ENCODE data around the gene NPAS2.

NPAS2 gene

DNA sequence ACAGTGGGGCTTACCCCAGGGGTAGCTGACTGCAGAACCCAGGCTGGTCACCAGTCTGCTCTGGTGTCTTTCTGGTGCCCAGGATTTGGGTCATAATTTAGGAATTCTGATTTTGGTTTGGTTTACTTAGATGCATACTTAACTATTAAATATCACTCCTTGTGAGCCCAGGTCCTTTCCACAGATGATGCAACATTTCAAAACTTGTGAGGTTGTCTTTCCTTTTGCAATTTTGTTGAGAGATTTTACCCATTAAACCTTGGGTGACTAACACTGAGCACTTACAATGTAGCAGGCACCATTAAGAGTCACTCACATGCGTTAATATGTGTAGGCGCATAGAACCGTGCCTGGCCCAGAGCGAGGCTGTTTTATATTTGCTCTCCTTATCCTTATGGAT lies 120.3 kb downstream of the NPAS2 start:
- Histone ChIP-seq H3K9me3 (replicated peaks; ENCODE audit: insufficient read depth, low read length) (no peaks in the 10 kb centered on the region), H2AFZ (ENCODE audit: low read length) (no peak overlapping the region), H3K79me2 (ENCODE audit: low read length) (no peaks in the 10 kb centered on the region), H3K27me3 (replicated peaks; ENCODE audit: insufficient read depth, low read length) (no peaks in the 10 kb centered on the region), H3K9me2 (replicated peaks; ENCODE audit: insufficient read depth, low read length) (no peaks in the 10 kb centered on the region), H3K4me3 (ENCODE audit: low read length) (no peak overlapping the region), H3K9ac (ENCODE audit: low read length) (no peak overlapping the region), H3K27ac (ENCODE audit: low read length) (no peak overlapping the region), H3K4me2 (ENCODE audit: low read depth, low read length) (no peak overlapping the region), H3K36me3 (replicated peaks; ENCODE audit: insufficient read depth, low read length) (no peaks in the 10 kb centered on the region), H3F3A (ENCODE audit: insufficient read depth, low read length) (no peaks in the 10 kb centered on the region), H4K20me1 (ENCODE audit: insufficient read depth, low read length) (no peaks in the 10 kb centered on the region), H3K4me1 (ENCODE audit: low read length) (no peaks in the 10 kb centered on the region)
- TF ChIP-seq EZH2phosphoT487 (IDR thresholded peaks at IDR 0.05; ENCODE audit: low read length) (no peak), EZH2 (optimal IDR thresholded peaks at IDR 0.05; ENCODE audit: low read depth, low read length) (no peak)
- TF ChIP-seq, protein P1, sequence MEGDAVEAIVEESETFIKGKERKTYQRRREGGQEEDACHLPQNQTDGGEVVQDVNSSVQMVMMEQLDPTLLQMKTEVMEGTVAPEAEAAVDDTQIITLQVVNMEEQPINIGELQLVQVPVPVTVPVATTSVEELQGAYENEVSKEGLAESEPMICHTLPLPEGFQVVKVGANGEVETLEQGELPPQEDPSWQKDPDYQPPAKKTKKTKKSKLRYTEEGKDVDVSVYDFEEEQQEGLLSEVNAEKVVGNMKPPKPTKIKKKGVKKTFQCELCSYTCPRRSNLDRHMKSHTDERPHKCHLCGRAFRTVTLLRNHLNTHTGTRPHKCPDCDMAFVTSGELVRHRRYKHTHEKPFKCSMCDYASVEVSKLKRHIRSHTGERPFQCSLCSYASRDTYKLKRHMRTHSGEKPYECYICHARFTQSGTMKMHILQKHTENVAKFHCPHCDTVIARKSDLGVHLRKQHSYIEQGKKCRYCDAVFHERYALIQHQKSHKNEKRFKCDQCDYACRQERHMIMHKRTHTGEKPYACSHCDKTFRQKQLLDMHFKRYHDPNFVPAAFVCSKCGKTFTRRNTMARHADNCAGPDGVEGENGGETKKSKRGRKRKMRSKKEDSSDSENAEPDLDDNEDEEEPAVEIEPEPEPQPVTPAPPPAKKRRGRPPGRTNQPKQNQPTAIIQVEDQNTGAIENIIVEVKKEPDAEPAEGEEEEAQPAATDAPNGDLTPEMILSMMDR (IDR thresholded peaks at IDR 0.05; ENCODE audit: low read length): no peak
- no peak for DNase-seq

DNA sequence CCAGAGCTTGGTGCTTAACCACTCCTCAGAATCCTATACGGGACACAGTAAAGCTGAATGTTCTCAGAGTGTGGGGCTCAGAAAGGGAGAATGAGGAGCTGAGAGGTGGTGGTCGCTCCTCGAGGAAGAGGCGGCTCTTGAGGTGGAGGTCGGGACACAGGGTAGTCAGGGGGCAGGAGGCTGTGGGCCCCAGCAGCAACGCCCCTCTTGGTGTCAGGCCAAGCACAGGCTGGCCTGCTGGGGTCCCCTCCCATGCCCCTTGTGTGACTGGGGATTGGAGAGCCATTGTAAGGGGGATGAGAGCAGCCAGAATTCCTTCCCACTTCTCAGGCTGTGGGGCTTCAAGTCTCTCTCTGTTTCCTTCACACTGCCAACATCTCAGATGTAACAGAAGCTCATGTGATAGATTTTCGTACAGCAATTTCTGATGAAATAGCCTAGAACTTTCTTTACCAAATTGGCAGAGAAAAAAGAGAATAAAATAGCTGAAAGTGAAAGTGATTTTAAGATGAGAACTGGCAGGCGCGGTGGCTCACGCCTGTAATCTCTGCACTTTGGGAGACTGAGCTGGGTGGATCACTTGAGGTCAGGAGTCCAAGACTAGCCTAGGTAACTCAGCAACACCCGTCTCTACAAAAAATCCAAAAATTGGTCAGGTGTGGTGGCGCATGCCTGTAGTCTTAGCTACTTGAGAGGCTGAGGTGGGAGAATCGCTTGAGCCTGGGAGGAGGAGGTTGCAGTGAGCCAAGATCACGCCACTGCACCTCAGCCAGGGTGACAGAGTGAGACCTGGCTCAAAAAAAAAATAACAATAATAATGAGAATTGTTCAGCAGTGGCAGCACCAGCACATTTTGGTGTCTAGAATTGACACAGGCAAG lies 121.1 kb downstream of the NPAS2 start:
- Histone ChIP-seq H3K9me2 (replicated peaks; ENCODE audit: insufficient read depth, low read length) (no peaks in the 10 kb centered on the region), H3K9ac (ENCODE audit: low read length) (no peak overlapping the region), H3K36me3 (replicated peaks; ENCODE audit: insufficient read depth, low read length) (no peaks in the 10 kb centered on the region), H4K20me1 (ENCODE audit: insufficient read depth, low read length) (no peaks in the 10 kb centered on the region), H3K4me1 (ENCODE audit: low read length) (no peaks in the 10 kb centered on the region), H3K79me2 (ENCODE audit: low read length) (no peaks in the 10 kb centered on the region), H3K4me2 (ENCODE audit: low read depth, low read length) (no peak overlapping the region), H3K27ac (ENCODE audit: low read length) (no peak overlapping the region), H2AFZ (ENCODE audit: low read length) (no peak overlapping the region), H3K4me3 (ENCODE audit: low read length) (no peak overlapping the region), H3K27me3 (replicated peaks; ENCODE audit: insufficient read depth, low read length) (no peaks in the 10 kb centered on the region), H3K9me3 (replicated peaks; ENCODE audit: insufficient read depth, low read length) (no peaks in the 10 kb centered on the region), H3F3A (ENCODE audit: insufficient read depth, low read length) (no peaks in the 10 kb centered on the region)
- DNase-seq: no peak
- TF ChIP-seq, protein P1 (IDR thresholded peaks at IDR 0.05; ENCODE audit: low read length): no peak
- TF ChIP-seq EZH2 (optimal IDR thresholded peaks at IDR 0.05; ENCODE audit: low read depth, low read length) (no peak), EZH2phosphoT487 (IDR thresholded peaks at IDR 0.05; ENCODE audit: low read length) (no peak)

DNA sequence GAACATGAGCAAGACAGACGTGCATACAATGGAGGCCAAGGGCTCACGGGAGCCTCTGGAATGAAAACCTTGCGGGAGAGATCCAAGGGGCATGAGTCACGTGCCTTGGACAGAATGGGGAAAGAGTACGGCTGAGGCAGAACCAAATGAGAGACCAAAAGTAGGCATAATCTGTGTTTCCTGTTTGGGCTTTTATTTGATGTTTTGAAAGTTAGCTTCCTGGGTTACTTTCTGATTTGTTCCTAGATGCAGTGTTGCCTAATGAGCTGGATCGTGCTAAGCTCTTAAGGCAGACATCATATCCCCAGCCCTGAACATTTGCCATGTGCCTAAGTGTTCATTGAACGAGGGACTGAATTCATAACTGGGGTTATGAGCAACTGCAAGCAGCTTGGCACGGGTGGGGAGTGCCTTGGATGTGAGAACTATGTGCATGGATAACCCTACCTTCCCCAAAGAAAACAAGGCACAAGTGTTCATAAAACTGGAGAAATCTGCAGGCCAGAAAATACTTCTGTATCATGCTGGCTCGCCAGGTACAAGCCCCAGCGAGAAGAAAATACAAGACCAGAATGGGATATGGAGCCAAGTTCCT lies 121.8 kb downstream of the NPAS2 start:
- H3K27me3 ChIP-seq (replicated peaks; ENCODE audit: insufficient read depth, low read length): no peaks in the 10 kb centered on the region
- H3K9ac ChIP-seq (ENCODE audit: low read length): no peak overlapping the region
- no peaks in the 10 kb centered on the region for H4K20me1 ChIP-seq (ENCODE audit: insufficient read depth, low read length)
- no peaks in the 10 kb centered on the region for H3K9me2 ChIP-seq (replicated peaks; ENCODE audit: insufficient read depth, low read length)
- H3K27ac ChIP-seq (ENCODE audit: low read length): no peak overlapping the region
- DNase-seq: no peak
- no peak overlapping the region for H3K4me3 ChIP-seq (ENCODE audit: low read length)
- H3K9me3 ChIP-seq (replicated peaks; ENCODE audit: insufficient read depth, low read length): no peaks in the 10 kb centered on the region
- no peaks in the 10 kb centered on the region for H3K36me3 ChIP-seq (replicated peaks; ENCODE audit: insufficient read depth, low read length)
- no peak overlapping the region for H2AFZ ChIP-seq (ENCODE audit: low read length)
- no peaks in the 10 kb centered on the region for H3K4me1 ChIP-seq (ENCODE audit: low read length)
- H3F3A ChIP-seq (ENCODE audit: insufficient read depth, low read length): no peaks in the 10 kb centered on the region
- TF ChIP-seq EZH2phosphoT487 (IDR thresholded peaks at IDR 0.05; ENCODE audit: low read length) (no peak), EZH2 (optimal IDR thresholded peaks at IDR 0.05; ENCODE audit: low read depth, low read length) (no peak)
- TF ChIP-seq, protein P1 (IDR thresholded peaks at IDR 0.05; ENCODE audit: low read length): no peak
- no peaks in the 10 kb centered on the region for H3K79me2 ChIP-seq (ENCODE audit: low read length)
- H3K4me2 ChIP-seq (ENCODE audit: low read depth, low read length): no peak overlapping the region

All from MM.1S (cell line).